HG02610 (cell line): Measurements from ENCODE around the gene GLIS1.

Source experiments
- ATAC-seq: cut with Tn5 transposase; IDR thresholded peaks from one replicate; pipeline ENCODE4 v1.9.1; 2021; ENCODE audit warnings: mild to moderate bottlenecking, moderate library complexity; ENCODE audit not compliant: unreplicated experiment

Gene GLIS1

DNA sequence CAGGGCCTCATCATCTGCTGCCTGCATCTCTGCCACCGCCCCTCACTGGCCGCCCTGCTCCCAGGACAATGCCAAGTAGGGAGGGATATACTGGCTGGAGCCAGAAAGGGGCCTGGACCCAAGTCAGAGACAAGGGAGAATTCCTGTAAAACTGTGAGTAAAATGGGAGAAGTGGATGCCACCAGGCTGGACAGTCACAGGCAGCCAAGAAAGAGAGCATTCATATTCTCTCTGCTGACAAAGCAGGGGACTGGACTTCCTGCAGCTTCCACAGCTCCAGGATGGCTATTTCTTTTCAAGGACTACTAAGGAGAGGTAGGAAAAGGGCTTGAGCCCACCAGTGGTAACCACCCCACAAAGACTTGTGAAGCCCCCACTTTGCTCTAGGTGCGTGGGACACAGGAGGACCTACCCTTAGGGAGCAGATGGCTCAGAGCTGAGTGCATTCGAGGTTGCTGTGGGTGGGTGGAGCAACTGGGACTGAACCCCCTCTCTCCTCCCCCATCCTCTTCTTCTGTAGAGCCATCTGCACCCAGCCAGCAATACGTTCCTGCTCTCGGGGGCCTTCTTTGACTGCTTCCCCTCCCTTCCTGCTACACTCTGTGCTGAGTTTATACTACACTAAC lies 57.5 kb downstream of the GLIS1 start:
- ATAC-seq = no peak

- ATAC-seq = no peak
These were observed 58.1 kb downstream of the GLIS1 start for GRCh38 chr1:53680868-53681267.

- ATAC-seq = no peak
These were observed 59.8 kb downstream of the GLIS1 start for GRCh38 chr1:53678938-53679825.

DNA sequence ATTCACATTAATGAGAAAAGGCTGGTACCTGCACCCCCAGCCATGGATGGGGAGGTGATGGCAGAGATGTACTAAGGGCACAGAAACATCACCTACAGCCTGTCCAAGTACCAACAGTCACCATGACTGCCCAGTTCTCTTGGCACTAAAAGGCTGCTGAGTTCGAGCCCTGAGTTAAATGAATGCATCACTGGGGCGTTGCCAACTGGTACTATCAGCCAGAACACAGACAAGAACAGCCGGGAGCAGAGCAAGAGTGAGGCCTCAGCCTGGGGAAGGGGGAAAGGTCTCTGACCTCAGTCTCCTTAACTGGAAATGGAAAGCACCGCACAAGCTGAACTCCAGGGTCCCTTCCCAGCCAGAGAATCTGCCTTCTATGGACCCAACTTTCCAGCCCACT lies 60.5 kb downstream of the GLIS1 start:
- no peak for ATAC-seq

DNA sequence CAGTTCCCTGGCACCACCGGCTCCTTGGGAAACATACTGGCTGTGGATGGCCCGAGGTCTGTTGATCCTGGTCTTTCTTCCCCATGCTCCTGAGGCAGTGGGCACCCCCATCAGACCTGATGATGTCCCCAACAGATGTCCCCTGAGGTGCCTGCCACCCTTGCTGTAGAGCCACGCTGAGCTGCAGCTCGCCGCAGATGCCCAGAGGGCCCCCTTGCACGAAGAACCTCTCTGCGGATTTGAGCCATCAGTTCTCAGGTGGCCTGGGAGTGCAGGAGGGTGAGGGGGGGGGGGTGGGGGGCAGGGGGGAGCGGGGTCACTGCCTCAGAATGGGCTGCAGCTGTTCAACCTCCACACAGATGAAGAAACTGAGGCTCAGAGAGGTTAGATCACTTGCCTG lies 60.9 kb downstream of the GLIS1 start:
- no peak for ATAC-seq

DNA sequence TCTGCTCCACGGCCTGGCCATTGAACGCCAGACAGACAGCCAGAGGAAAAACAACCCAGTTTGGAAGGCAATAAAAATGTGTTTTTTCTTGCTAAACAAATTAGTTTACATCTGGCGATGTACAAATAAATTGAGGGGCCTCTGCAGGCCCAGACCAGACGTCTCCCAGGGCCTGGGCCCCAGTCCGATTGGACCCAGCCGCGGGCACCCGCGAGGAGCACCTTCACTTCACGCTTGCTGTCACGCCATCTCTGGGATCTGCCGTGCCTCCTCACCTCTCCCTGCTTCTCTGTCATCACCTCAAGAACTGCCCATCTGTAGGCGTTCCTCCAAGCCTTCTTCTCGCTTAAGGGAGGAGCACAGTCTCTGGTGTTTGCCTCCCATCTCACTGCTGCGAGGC lies 61.5 kb downstream of the GLIS1 start:
- no peak for ATAC-seq

GRCh38 chr1:53672785-53673184 lies 66.2 kb downstream of the GLIS1 start:
- ATAC-seq = no peak

- ATAC-seq = no peak
These were observed 66.7 kb downstream of the GLIS1 start for GRCh38 chr1:53672243-53672642.

- ATAC-seq = no peak
These were observed 69.3 kb downstream of the GLIS1 start for GRCh38 chr1:53669621-53670191.

- ATAC-seq = no peak
These were observed 72.4 kb downstream of the GLIS1 start for GRCh38 chr1:53666566-53666965.

DNA sequence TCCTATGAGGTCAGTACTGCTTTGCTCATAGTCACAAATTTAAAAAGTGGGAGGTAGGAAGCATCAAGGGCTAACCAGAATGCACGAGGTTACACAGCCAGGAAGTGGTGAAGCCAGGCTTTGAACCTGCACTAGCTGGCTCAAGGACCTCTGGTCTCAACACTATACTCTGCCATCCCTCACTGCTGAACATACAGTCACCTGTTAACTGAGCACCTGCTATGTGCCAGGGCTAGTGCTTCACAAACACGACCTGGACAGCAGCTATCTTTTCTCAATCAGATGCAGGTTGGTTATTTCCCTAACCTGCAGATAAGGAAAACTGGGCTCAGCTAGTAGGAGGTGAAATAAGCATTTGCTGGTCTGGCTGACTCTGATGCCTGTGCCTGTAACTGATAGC lies 73.0 kb downstream of the GLIS1 start:
- no peak for ATAC-seq

GRCh38 chr1:53663529-53664300 lies 75.2 kb downstream of the GLIS1 start:
- no peak for ATAC-seq

- ATAC-seq = no peak
These were observed 76.0 kb downstream of the GLIS1 start for GRCh38 chr1:53662951-53663350.

GRCh38 chr1:53662169-53662568 lies 76.8 kb downstream of the GLIS1 start:
- ATAC-seq = no peak

GRCh38 chr1:53661496-53661895 lies 77.5 kb downstream of the GLIS1 start:
- ATAC-seq = no peak

DNA sequence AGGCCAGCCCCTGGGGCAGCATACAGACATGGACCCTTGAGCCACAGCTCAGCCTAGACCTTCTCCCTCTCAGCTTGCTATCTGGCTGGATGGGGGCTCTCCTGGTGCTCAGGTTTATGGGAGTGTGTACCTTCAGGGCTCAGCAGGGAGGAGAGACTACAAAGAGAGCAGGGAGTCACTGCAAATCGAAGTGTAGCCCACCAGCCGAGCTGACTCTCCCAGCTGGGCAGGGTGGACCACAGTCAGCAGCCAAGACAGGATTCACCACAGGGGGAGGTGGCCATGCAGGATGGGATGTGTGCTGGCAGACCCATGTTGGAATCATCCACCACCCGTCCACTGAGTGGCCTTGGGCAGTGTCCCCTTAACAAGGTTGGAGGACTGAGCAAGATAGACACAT lies 78.3 kb downstream of the GLIS1 start:
- no peak for ATAC-seq

GRCh38 chr1:53659436-53659835 lies 79.5 kb downstream of the GLIS1 start:
- ATAC-seq = no peak

DNA sequence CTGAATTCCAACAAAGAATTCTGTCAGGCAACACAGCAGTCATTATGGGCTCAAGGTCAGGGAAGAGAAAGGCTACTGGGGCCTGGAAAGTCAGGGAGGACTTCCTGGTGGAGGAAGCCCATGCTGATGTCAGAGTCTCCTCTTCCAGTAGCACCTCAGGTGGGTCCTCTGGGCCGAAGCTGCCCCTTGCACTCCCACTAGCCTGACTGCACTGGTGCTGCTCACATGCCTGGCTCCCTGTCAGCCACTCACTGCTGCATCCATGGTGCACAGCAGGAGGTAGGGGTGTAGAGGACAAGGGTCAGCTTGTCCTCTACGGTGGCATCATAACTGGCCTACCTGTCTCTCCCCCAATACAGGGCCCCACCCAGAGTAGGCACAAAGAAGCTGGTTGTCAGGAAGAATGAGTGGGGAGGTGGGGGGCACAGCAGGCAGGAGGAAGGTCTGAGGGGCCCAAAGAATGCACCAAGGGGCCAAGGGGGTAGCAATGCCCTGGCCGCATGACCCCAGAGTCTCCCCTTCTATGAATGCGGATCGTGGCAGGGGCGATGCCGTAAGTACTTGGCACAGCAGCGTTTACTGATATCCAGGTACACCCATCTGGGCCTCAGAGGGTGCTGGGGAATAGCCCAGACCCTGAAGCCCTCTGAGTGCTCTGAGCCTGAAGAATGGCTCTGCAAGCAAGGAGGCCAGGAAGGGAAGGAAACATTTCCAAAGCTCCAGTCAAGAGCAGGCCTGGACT lies 80.3 kb downstream of the GLIS1 start:
- no peak for ATAC-seq

DNA sequence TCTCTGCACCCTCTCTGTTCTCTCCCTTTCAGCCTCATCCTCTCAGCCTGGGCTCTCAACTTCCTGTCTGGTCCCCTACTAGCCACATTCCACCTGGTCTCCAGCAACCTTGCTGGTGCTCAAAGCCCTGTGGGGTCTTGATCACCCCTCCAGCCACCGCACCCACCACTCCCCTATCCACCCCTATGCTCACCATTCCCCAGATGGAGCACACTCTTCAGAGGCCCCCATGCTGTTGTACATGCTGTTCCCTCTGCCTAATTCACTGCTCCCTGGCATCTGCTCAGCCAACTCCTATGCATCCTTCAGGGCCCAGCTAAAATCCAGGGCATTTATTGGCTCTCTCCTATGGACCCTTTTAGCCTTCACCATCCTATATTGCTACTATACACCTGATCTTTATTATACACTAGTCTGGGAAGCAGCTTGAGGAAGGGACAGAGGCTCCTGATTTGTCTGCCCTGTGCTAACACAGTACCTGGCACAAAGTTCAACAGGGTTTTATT lies 81.0 kb downstream of the GLIS1 start:
- no peak for ATAC-seq

DNA sequence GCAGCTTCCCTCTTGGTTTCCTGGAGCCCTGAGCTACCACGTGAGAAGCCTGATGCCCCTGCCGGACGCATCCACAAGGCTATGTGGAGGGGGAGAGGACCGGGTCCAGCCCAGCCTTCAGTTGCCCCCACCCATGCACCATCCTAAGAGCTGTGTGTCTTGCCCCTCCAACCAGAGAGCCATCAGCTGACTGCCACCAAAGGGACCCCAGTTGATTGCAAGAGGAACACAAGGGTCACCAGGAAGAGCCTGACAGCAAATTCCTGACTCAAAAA lies 81.5 kb downstream of the GLIS1 start:
- no peak for ATAC-seq
